ENCODE measurements around the gene YTHDF2.
"Not testable (repeated sequence)": the region's sequence is repeated elsewhere in the genome, so short reads cannot be mapped to it uniquely, and the experiment has no call there.

YTHDF2 gene

GRCh38 chr1:28744184-28744583 is 7.4 kb downstream of the YTHDF2 start:
- no peaks in the 10 kb centered on the region for H3K27me3 Mint-ChIP-seq
- H3K9me3 Mint-ChIP-seq: no peaks in the 10 kb centered on the region
- peaks cover 85% of the 10 kb centered on the region for H3K36me3 Mint-ChIP-seq (ENCODE audit: low read depth)
- intact Hi-C loops (cut with micrococcal nuclease): no loop called here
- peaks cover 62% of the 10 kb centered on the region for H3K4me1 Mint-ChIP-seq (ENCODE audit: low read depth)
- H3K4me3 Mint-ChIP-seq: peak overlapping the region; percentile 51
- H3K27ac Mint-ChIP-seq: peak overlapping the region; percentile 58

DNA sequence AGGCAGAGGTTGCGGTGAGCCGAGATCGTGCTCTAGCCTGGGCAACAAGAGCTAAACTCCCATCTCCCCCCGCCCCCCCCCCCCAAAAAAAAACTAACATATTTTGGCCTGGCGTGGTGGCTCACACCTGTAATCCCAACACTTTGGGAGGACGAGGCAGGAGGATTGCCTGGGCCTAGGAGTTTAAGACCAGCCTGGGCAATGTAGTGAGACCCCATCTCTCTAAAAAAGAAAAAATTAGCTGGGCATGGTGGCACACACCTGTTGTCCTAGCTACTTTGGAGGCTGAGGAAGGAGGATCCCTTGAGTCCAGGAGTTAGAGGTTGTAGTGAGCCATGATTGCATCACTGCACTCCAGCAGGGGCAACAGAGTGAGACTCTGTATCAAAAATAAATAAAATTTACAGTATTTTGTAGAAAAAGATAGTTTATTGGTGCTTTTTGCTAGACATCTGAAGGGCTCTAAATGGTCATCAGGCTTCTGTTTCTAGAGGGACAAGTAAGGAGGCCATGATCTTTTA is 9.0 kb downstream of the YTHDF2 start:
- peaks cover 66% of the 10 kb centered on the region for H3K4me1 Mint-ChIP-seq (ENCODE audit: low read depth)
- no peaks in the 10 kb centered on the region for H3K27me3 Mint-ChIP-seq
- no peak overlapping the region for H3K4me3 Mint-ChIP-seq
- peaks cover 83% of the 10 kb centered on the region for H3K36me3 Mint-ChIP-seq (ENCODE audit: low read depth)
- no peaks in the 10 kb centered on the region for H3K9me3 Mint-ChIP-seq
- intact Hi-C loops (cut with micrococcal nuclease): no loop called here
- no peak overlapping the region for H3K27ac Mint-ChIP-seq

GRCh38 chr1:28750330-28750729 is 13.6 kb downstream of the YTHDF2 start:
- Mint-ChIP-seq H3K4me1 (ENCODE audit: low read depth) (peaks cover 50% of the 10 kb centered on the region), H3K36me3 (ENCODE audit: low read depth) (peaks cover 55% of the 10 kb centered on the region), H3K27ac (peak overlapping the region; percentile 47), H3K27me3 (no peaks in the 10 kb centered on the region), H3K4me3 (peak overlapping the region; percentile 32), H3K9me3 (no peaks in the 10 kb centered on the region)
- intact Hi-C loops (cut with micrococcal nuclease): no loop called here

DNA sequence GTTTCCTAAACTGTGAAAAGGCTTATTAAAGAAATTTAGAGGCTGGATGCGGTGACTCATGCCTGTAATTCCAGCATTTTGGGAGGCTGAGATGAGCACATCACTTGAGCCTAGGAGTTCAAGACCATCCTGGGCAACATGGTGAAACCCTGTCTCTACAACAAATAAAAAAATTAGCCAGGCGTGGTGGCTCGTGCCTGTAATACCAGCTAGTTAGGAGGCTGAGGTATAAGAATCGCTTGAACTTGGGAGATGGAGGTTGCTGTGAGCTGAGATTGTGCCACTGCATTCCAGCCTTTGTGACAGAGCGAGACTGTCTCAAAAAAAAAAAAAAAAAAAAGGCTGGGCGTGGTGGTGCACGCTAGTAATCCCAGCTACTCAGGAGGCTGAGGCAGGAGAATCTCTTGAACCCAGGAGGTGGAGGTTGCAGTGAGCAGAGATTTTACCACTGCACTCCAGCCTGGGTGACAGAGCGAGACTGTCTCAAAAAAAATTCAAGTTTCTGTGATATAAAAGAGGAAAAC is 14.1 kb downstream of the YTHDF2 start:
- H3K27me3 Mint-ChIP-seq; intact Hi-C loops (cut with micrococcal nuclease); H3K27ac Mint-ChIP-seq; H3K9me3 Mint-ChIP-seq; H3K4me3 Mint-ChIP-seq: not testable (repeated sequence)
- Mint-ChIP-seq H3K36me3 (ENCODE audit: low read depth) (peaks cover 51% of the 10 kb centered on the region), H3K4me1 (ENCODE audit: low read depth) (peaks cover 48% of the 10 kb centered on the region)

GRCh38 chr1:28751315-28752060 is 14.7 kb downstream of the YTHDF2 start:
- peaks cover 44% of the 10 kb centered on the region for H3K36me3 Mint-ChIP-seq (ENCODE audit: low read depth)
- intact Hi-C loops (cut with micrococcal nuclease): no loop called here
- no peaks in the 10 kb centered on the region for H3K27me3 Mint-ChIP-seq
- H3K4me1 Mint-ChIP-seq (ENCODE audit: low read depth): peaks cover 42% of the 10 kb centered on the region
- no peak overlapping the region for H3K4me3 Mint-ChIP-seq
- no peak overlapping the region for H3K27ac Mint-ChIP-seq
- H3K9me3 Mint-ChIP-seq: no peaks in the 10 kb centered on the region

DNA sequence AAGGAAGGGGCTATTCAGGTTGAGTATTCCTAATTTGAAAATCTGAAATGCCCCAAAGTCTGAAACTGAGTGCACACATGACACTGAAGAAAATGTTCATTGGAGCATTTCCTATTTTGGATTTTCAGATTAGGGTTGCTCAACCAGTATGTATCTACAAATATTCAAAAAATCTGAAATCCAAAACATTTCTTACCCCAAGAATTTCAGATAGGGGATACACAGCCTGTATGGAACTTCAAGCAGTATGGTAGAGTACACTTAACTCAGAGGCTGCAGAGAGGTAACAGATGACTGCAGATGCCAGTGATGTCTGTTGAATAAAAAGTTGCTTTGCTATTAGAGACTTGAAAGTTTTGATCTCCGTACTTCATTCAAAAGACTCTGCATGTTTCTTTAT is 19.0 kb downstream of the YTHDF2 start:
- H3K27me3 Mint-ChIP-seq: no peaks in the 10 kb centered on the region
- intact Hi-C loops (cut with micrococcal nuclease): no loop called here
- H3K36me3 Mint-ChIP-seq (ENCODE audit: low read depth): peaks cover 41% of the 10 kb centered on the region
- peaks cover 23% of the 10 kb centered on the region for H3K4me1 Mint-ChIP-seq (ENCODE audit: low read depth)
- H3K27ac Mint-ChIP-seq: no peak overlapping the region
- H3K9me3 Mint-ChIP-seq: no peaks in the 10 kb centered on the region
- H3K4me3 Mint-ChIP-seq: no peak overlapping the region

- Mint-ChIP-seq H3K4me1 (ENCODE audit: low read depth) (peaks cover 15% of the 10 kb centered on the region), H3K27me3 (no peaks in the 10 kb centered on the region), H3K9me3 (no peaks in the 10 kb centered on the region), H3K27ac (no peak overlapping the region), H3K4me3 (no peak overlapping the region), H3K36me3 (ENCODE audit: low read depth) (peaks cover 42% of the 10 kb centered on the region)
- intact Hi-C loops (cut with micrococcal nuclease): no loop called here
These were observed 20.1 kb downstream of the YTHDF2 start for GRCh38 chr1:28756846-28757245.

- Mint-ChIP-seq H3K4me3 (no peak overlapping the region), H3K27ac (no peak overlapping the region), H3K36me3 (ENCODE audit: low read depth) (peaks cover 39% of the 10 kb centered on the region)
These were observed 21.7 kb downstream of the YTHDF2 start for GRCh38 chr1:28758420-28758819.

GRCh38 chr1:28759257-28759656 is 22.5 kb downstream of the YTHDF2 start:
- Mint-ChIP-seq H3K9me3 (no peaks in the 10 kb centered on the region), H3K4me3 (no peak overlapping the region), H3K27ac (no peak overlapping the region), H3K27me3 (no peaks in the 10 kb centered on the region), H3K4me1 (ENCODE audit: low read depth) (peaks cover 5% of the 10 kb centered on the region), H3K36me3 (ENCODE audit: low read depth) (peaks cover 40% of the 10 kb centered on the region)
- intact Hi-C loops (cut with micrococcal nuclease): no loop called here

More at GRCh38 chr1:28758420-28758819, 21.7 kb downstream of the YTHDF2 start:
- H3K9me3 Mint-ChIP-seq: no peaks in the 10 kb centered on the region
- intact Hi-C loops (cut with micrococcal nuclease): no loop called here
- no peaks in the 10 kb centered on the region for H3K27me3 Mint-ChIP-seq
- peaks cover 12% of the 10 kb centered on the region for H3K4me1 Mint-ChIP-seq (ENCODE audit: low read depth)

- Mint-ChIP-seq H3K27ac (no peak overlapping the region), H3K4me1 (ENCODE audit: low read depth) (peaks cover 5% of the 10 kb centered on the region), H3K4me3 (no peak overlapping the region), H3K27me3 (no peaks in the 10 kb centered on the region), H3K9me3 (no peaks in the 10 kb centered on the region), H3K36me3 (ENCODE audit: low read depth) (peaks cover 60% of the 10 kb centered on the region)
- intact Hi-C loops (cut with micrococcal nuclease): no loop called here
These were observed 24.4 kb downstream of the YTHDF2 start for GRCh38 chr1:28761189-28761588.

DNA sequence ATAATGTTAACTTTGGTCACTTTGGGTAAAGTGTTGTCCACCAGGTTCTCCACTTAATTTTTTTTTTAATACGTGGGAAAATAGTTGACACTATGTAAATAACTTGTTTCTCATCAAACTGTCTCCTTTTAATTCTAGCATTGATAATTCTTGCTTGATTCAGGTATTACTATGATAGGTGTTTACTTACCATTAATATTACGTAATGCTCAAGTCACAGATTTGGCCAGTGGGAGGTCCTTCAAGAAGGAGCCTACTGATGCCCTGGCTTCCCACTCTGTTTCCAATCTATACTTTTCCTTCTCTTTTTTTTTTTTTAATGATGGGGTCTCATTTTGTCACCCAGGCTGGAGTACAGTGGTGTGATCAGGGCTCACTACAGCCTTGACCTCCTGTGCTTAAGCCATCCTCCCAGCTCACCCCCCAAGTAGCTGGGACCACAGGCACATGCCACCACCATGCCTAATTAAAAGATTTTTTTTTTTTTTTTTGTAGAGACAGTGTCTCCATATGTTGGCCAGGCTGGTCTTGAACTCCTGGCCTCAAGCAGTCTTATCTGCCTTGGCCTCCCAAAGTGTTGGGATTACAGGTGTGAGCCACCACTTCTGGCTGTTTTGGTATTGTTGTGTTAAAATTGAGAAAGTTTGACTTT is 29.9 kb downstream of the YTHDF2 start:
- no peaks in the 10 kb centered on the region for H3K9me3 Mint-ChIP-seq
- intact Hi-C loops (cut with micrococcal nuclease): no loop called here
- H3K27me3 Mint-ChIP-seq: no peaks in the 10 kb centered on the region
- H3K27ac Mint-ChIP-seq: no peak overlapping the region
- H3K4me1 Mint-ChIP-seq (ENCODE audit: low read depth): peaks cover 6% of the 10 kb centered on the region
- no peak overlapping the region for H3K4me3 Mint-ChIP-seq
- peaks cover 79% of the 10 kb centered on the region for H3K36me3 Mint-ChIP-seq (ENCODE audit: low read depth)

DNA sequence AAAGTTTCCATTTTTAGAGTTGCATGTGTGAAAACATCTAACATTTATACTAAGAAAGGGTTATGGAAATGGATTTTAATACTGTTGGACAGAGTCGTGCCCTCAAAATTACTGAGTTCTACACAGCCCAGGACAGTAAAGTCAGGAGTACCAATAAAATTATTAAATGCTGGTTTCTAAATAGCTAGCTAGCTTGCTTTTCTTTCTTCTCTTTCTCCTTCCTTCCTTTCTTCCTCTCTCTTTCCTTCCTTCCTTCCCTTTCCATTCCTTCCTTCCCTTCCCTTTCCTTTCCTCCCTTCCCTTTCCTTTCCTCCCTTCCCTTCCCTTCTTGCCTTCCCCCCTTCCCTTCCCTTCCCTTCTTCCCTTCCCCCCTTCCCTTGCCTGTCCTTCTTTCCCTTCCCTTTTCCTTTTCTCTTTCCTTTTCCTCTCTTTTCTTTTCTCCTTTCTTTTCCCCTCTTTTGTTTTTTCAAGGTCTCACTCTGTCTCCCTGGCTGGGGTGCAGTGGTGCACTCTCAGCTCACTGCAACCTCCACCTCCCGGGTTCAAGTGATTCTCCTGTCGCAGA is 33.9 kb downstream of the YTHDF2 start:
- H3K27me3 Mint-ChIP-seq: no peaks in the 10 kb centered on the region
- no peak overlapping the region for H3K4me3 Mint-ChIP-seq
- H3K4me1 Mint-ChIP-seq (ENCODE audit: low read depth): peaks cover 23% of the 10 kb centered on the region
- H3K9me3 Mint-ChIP-seq: no peaks in the 10 kb centered on the region
- peaks cover 64% of the 10 kb centered on the region for H3K36me3 Mint-ChIP-seq (ENCODE audit: low read depth)
- peak overlapping the region; percentile 12 for H3K27ac Mint-ChIP-seq
- intact Hi-C loops (cut with micrococcal nuclease): no loop called here

DNA sequence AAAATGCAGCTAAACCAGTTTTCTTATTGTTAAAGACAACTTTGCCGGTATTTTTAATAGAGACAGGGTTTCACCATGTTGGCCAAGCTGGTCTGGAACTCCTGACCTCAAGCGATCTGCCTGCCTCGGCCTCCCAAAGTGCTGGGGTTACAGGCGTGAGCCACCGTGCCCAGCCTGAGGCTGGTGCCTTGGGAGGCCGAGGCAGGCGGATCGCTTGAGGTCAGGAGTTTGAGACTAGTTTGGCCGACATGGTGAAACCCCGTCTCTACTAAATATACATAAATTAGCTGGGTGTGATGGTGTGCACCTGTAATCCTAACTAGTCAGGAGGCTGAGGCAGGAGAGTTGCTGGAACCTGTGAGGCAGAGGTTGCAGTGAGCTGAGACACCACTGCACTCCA is 35.2 kb downstream of the YTHDF2 start:
- H3K27ac Mint-ChIP-seq; H3K27me3 Mint-ChIP-seq; H3K4me3 Mint-ChIP-seq; H3K9me3 Mint-ChIP-seq; intact Hi-C loops (cut with micrococcal nuclease): not testable (repeated sequence)
- Mint-ChIP-seq H3K36me3 (ENCODE audit: low read depth) (peaks cover 52% of the 10 kb centered on the region), H3K4me1 (ENCODE audit: low read depth) (peaks cover 23% of the 10 kb centered on the region)

DNA sequence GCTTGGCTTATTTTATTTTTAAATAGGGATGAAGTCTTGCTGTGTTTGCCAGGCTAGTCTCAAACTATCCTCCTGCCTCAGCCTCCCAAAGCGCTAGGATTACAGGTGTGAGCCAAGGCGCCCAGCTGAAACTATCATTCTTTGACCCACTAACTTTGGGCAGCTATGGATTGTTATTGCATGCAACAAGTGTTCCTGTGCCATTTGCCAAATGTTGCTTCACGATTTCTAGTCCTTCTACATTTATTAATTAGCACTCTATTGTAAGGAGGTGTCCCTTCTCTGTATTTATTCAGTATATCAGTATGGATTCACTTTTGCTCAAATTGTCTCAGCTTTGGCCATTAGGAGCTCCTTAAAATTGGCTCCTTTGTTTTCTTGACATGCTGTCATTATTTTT is 36.4 kb downstream of the YTHDF2 start:
- Mint-ChIP-seq H3K27ac (no peak overlapping the region), H3K36me3 (ENCODE audit: low read depth) (peaks cover 40% of the 10 kb centered on the region), H3K4me1 (ENCODE audit: low read depth) (peaks cover 23% of the 10 kb centered on the region), H3K9me3 (no peaks in the 10 kb centered on the region), H3K4me3 (no peak overlapping the region), H3K27me3 (no peaks in the 10 kb centered on the region)
- intact Hi-C loops (cut with micrococcal nuclease): no loop called here
